Endothelial cell of umbilical vein (primary cell): ENCODE data around the gene ABHD17A.
A peak's percentile ranks its signal among the peaks of the same experiment; 100 is the strongest.

Source experiments
- EZH2 ChIP-seq: IDR thresholded peaks from 2 replicates; pipeline ENCODE4 v1.6.1; 2012; ENCODE audit warnings: borderline replicate concordance, low read depth, mild to moderate bottlenecking, moderate library complexity, low read length, inconsistent platforms; ENCODE audit not compliant: severe bottlenecking
- JUN ChIP-seq: IDR thresholded peaks from 2 replicates; pipeline ENCODE4 v1.6.1; 2011; ENCODE audit warnings: borderline replicate concordance, low read depth; ENCODE audit not compliant: insufficient read length, insufficient read depth
- POLR2A ChIP-seq: IDR thresholded peaks from 2 replicates; pipeline ENCODE4 v1.6.1; 2012; ENCODE audit warnings: low read depth, mild to moderate bottlenecking, control low read depth, low read length
- POLR2AphosphoS5 ChIP-seq: IDR thresholded peaks from 2 replicates; pipeline ENCODE4 v1.6.1; 2012; ENCODE audit warnings: low read depth, mild to moderate bottlenecking, control low read depth, low read length, moderate library complexity; ENCODE audit not compliant: insufficient read depth
- TF ChIP-seq, protein P1 (sequence below), 2 donors: IDR thresholded peaks; 1 replicate in 1 of 2; 2 replicates in 1 of 2; pipeline ENCODE4 v1.5.1; 2011; ENCODE audit warnings: low read length in 2 of 2, mild to moderate bottlenecking in 2 of 2, moderate library complexity in 2 of 2, control low read depth in 1 of 2, inconsistent platforms in 1 of 2, low read depth in 1 of 2; ENCODE audit not compliant: insufficient read depth in 1 of 2; ENCODE audit errors: extremely low read depth in 1 of 2
- TF ChIP-seq, protein P2 (sequence below): IDR thresholded peaks from 2 replicates; pipeline ENCODE4 v1.6.1; 2011; ENCODE audit not compliant: insufficient read depth, insufficient read length

DNA sequence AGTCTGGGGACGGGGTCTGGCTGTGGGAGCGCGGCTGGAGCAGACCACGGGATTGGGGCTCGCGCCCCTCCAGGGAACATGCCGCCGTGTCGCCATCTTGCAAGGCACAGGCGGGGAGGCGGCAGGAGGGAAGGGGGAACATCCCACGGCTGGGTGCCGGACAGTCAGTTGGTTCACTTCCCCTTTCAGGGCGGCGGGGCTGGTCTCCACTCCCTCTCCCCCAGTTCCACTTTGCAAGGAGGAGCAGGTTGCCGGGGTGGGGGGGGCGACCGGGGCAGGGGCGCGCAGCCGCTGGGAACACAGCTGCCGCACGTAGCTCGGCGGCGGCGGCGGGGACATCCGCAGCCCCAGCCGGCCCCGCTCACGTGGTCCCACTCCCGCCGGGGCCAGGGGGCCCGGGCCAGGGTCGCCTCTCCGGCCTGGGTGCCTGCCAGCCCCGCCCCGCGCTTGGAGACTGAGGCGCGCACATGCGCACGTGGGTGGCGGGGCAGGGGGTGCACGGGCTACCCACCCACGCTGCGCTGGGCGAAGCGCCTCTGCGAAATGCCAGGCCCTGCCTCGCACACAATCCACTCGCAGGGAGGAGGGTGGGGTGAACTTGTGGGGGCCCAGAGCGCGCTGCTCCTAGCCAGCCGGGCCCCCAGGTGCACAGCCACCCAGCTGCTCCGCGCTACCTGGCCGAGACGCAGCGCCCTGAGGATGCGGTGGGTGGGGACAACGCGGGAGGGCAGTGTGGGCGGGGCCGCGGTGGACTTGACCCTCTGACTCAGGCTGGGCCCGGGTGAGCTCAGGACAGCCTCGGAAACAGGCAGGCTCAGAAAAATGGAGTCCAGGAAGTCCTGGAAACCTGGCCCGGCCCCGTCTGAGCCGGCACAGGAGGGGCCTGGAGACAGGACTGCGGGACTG, 28.3 kb downstream of the ABHD17A start:
- TF ChIP-seq POLR2AphosphoS5 (no peak), POLR2A (peak; percentile 17), EZH2 (no peak), JUN (no peak)
- TF ChIP-seq, protein P1, sequence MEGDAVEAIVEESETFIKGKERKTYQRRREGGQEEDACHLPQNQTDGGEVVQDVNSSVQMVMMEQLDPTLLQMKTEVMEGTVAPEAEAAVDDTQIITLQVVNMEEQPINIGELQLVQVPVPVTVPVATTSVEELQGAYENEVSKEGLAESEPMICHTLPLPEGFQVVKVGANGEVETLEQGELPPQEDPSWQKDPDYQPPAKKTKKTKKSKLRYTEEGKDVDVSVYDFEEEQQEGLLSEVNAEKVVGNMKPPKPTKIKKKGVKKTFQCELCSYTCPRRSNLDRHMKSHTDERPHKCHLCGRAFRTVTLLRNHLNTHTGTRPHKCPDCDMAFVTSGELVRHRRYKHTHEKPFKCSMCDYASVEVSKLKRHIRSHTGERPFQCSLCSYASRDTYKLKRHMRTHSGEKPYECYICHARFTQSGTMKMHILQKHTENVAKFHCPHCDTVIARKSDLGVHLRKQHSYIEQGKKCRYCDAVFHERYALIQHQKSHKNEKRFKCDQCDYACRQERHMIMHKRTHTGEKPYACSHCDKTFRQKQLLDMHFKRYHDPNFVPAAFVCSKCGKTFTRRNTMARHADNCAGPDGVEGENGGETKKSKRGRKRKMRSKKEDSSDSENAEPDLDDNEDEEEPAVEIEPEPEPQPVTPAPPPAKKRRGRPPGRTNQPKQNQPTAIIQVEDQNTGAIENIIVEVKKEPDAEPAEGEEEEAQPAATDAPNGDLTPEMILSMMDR (IDR thresholded peaks at IDR 0.05; ENCODE audit: extremely low read depth in 1 of 2, insufficient read depth in 1 of 2, low read depth in 1 of 2, low read length in 2 of 2): no peak
- TF ChIP-seq, protein P2, sequence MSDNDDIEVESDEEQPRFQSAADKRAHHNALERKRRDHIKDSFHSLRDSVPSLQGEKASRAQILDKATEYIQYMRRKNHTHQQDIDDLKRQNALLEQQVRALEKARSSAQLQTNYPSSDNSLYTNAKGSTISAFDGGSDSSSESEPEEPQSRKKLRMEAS: no peak
